HG03175 (cell line): ENCODE results near the gene RPE.
A peak's percentile ranks its signal among the peaks of the same experiment; 100 is the strongest.

Source experiments
- ATAC-seq: cut with Tn5 transposase; IDR thresholded peaks from one replicate; pipeline ENCODE4 v1.9.1; 2021; ENCODE audit warnings: mild to moderate bottlenecking, moderate library complexity; ENCODE audit not compliant: unreplicated experiment

Gene RPE

GRCh38 chr2:210000464-210001324 lies 1.7 kb upstream of the RPE start:
- no peak for ATAC-seq

- ATAC-seq, result no peak
These were observed 921 bp downstream of the RPE start for GRCh38 chr2:210003359-210003758.

- no peak for ATAC-seq
These were observed 2.4 kb downstream of the RPE start for GRCh38 chr2:210004881-210005280.

GRCh38 chr2:210007895-210008294 lies 5.5 kb downstream of the RPE start:
- no peak for ATAC-seq

- ATAC-seq, result peak; percentile 51
These were observed 6.7 kb downstream of the RPE start for GRCh38 chr2:210009126-210009525.

- ATAC-seq, result no peak
These were observed 7.5 kb downstream of the RPE start for GRCh38 chr2:210009896-210010295.

GRCh38 chr2:210020138-210020537 lies 17.7 kb downstream of the RPE start:
- ATAC-seq, result no peak

GRCh38 chr2:210022824-210023223 lies 20.4 kb downstream of the RPE start:
- ATAC-seq, result no peak

- no peak for ATAC-seq
These were observed 25.2 kb downstream of the RPE start for GRCh38 chr2:210027608-210028007.

- ATAC-seq, result no peak
These were observed 25.7 kb downstream of the RPE start for GRCh38 chr2:210028178-210028577.

GRCh38 chr2:210034087-210034683 lies 31.7 kb downstream of the RPE start:
- no peak for ATAC-seq

- no peak for ATAC-seq
These were observed 33.2 kb downstream of the RPE start for GRCh38 chr2:210035679-210036078.

- ATAC-seq, result no peak
These were observed 35.6 kb downstream of the RPE start for GRCh38 chr2:210038078-210038477.

GRCh38 chr2:210046851-210047500 lies 44.5 kb downstream of the RPE start:
- no peak for ATAC-seq

GRCh38 chr2:210049831-210050230 lies 47.4 kb downstream of the RPE start:
- no peak for ATAC-seq

GRCh38 chr2:210050885-210051284 lies 48.4 kb downstream of the RPE start:
- ATAC-seq, result no peak

GRCh38 chr2:210054696-210055095 lies 52.3 kb downstream of the RPE start:
- ATAC-seq, result no peak

GRCh38 chr2:210055825-210056224 lies 53.4 kb downstream of the RPE start:
- ATAC-seq, result no peak

GRCh38 chr2:210063306-210063705 lies 60.9 kb downstream of the RPE start:
- ATAC-seq, result no peak
